EL (cell line): ENCODE results near the gene HHIPL1.

ENCODE experiments used
- DNase-seq: peaks from one replicate; pipeline ENCODE4 v3.0.0-alpha.2; 2016

The HHIPL1 gene

GRCh38 chr14:99718031-99718810 lies 73.3 kb downstream of the HHIPL1 start:
- no peak for DNase-seq

- DNase-seq, result no peak
These were observed 73.9 kb downstream of the HHIPL1 start for GRCh38 chr14:99718811-99719192.

- DNase-seq, result no peak
These were observed 76.2 kb downstream of the HHIPL1 start for GRCh38 chr14:99720941-99721791.

GRCh38 chr14:99721792-99722516 lies 77.0 kb downstream of the HHIPL1 start:
- DNase-seq, result no peak

- DNase-seq, result no peak
These were observed 77.8 kb downstream of the HHIPL1 start for GRCh38 chr14:99722741-99723140.

GRCh38 chr14:99724196-99724891 lies 79.4 kb downstream of the HHIPL1 start:
- DNase-seq, result peak; percentile 24

- no peak for DNase-seq
These were observed 80.2 kb downstream of the HHIPL1 start for GRCh38 chr14:99724939-99725773.

GRCh38 chr14:99725774-99726537 lies 81.0 kb downstream of the HHIPL1 start:
- DNase-seq, result peak; percentile 7

GRCh38 chr14:99726538-99727095 lies 81.7 kb downstream of the HHIPL1 start:
- no peak for DNase-seq

- DNase-seq, result no peak
These were observed 82.4 kb downstream of the HHIPL1 start for GRCh38 chr14:99727096-99727870.

GRCh38 chr14:99728231-99728920 lies 83.4 kb downstream of the HHIPL1 start:
- no peak for DNase-seq

GRCh38 chr14:99728981-99729451 lies 84.1 kb downstream of the HHIPL1 start:
- no peak for DNase-seq
